GM18868 (cell line): ENCODE data around the gene TC2N.
"Not testable (repeated sequence)": the region's sequence is repeated elsewhere in the genome, so short reads cannot be mapped to it uniquely, and the experiment has no call there.

ENCODE experiments used
- ATAC-seq: cut with Tn5 transposase; IDR thresholded peaks from one replicate; pipeline ENCODE4 v1.9.1; 2021; ENCODE audit warnings: mild to moderate bottlenecking, moderate library complexity; ENCODE audit not compliant: unreplicated experiment

The TC2N gene

DNA sequence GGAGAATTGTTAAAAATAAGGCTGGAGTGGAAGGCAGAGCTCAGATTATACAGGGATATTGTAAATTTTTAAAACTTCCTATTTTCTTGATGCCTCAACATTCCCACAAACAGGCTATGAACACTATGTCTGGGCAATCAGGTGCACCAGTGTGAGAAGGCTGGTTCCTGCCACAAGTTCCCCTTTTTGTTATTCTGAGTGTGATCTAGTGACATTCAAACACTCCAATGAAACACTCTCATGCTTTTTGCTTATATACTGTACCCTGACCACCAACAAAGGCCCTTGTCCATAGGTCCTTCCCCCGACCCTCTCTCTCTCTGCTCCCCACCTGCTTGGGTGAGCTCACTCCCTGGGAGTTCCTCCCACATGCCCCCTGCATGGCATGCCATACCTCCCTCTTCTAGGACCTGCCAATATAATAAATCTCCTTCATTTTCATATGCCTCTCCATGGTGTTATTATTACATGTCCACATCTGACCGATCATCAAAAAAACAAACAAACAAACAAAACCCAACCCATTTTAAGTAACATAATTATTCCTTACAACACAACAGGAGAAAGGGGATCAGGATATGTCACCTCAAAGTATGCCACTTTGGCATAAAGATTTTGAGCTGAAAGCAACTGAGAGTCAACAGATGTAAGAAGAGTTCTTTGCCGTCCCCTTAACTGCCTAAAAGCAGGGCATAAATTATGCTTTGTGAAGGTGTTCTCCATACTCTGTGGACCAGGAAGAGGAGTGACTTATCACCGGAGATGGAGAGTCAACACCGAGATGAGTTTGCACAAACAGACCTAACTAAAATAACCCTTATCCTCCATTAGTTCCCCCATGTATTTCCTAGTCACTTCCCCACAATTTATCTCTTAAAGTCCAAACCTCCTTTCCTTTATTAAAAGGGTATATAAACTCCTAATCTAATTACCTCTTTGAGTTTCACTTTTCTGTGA lies 92.9 kb downstream of the TC2N start:
- ATAC-seq: peak; percentile 74

DNA sequence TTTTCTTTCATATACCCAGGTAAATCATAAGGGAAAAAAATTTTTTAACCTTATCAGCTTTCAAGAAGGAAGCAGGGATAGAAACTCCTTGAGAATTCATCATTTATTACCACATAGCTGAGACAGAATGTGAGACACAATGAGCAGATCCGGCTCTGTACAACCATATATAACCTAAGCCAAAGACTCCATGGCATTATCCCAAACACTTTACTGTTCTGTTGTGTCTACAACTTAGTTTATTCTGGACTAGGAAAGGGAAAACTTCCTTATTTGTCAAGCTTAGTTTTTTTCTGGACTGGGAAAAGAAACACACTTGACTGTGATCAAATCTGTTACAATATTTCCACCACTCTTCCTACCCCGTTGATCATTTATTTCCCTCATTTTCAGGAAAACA lies 97.2 kb downstream of the TC2N start:
- ATAC-seq: no peak

DNA sequence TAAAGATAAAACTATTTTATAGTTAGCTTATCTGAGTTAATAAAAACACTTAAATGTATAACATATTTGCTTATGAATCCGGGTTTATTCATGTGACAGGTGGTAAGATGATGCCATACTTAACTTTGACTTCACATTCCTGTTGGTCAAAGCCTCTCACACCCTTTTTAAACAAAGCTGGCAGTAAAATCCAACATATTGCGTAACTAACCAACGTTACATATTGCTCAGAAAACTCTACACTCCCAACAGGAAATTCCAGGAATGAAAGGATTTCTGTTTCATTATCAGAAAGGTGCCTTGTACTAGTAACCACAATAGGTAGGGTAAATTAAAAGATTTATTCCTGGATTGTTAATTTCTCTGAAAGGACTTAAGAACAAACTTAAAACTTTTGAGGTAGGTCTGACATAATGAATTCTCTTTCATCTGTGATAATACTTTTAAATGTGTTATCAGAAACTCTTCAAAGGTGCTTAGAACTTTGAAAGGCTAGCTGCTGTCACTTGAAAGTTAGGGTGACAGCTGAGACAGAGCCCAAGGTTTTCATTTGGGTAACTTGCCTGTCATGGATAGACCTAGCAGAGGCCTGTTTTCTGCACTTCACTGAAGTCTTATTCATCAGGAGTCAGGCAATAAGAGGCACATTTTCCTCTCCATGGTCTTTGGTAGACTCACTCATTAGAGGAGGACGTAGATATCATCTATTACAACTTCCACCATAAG lies 111.6 kb downstream of the TC2N start:
- ATAC-seq: no peak

DNA sequence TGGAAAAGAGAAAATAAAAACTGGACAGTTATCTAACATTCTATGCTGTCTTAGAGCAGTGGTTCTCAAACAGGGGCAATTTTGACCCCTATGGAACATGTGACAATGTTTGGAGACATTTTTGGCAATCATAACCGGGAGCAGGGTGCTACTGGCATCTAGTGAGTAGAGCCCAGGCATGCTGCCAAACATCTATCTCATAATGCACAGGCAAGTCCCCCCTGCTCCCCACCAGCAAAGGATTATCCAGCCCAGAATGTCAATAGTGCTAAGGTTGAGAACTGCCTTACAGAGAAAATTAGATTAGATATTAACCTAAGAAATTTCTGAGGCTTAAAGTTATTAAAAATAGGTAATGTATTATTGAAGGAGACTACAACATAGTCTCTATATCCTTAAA lies 112.5 kb downstream of the TC2N start:
- ATAC-seq: no peak

DNA sequence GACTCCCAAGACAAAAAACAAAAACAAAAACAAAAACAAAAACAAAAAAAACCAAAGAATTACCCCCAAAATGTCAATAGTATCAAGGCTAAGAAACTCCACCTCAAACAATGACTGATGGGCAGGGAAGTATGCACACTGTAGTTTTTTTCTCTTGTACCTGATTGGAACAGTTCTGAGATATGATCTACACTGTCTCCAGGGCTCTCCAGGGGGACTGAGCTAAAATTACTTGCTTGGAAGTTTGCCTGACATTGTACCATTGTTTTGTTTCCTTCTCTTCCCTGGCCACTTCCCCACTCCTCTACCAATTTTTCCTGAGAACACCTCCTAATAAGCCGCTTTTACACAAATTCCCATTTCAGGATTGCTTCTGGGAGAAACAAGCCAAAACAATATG lies 113.2 kb downstream of the TC2N start:
- no peak for ATAC-seq

DNA sequence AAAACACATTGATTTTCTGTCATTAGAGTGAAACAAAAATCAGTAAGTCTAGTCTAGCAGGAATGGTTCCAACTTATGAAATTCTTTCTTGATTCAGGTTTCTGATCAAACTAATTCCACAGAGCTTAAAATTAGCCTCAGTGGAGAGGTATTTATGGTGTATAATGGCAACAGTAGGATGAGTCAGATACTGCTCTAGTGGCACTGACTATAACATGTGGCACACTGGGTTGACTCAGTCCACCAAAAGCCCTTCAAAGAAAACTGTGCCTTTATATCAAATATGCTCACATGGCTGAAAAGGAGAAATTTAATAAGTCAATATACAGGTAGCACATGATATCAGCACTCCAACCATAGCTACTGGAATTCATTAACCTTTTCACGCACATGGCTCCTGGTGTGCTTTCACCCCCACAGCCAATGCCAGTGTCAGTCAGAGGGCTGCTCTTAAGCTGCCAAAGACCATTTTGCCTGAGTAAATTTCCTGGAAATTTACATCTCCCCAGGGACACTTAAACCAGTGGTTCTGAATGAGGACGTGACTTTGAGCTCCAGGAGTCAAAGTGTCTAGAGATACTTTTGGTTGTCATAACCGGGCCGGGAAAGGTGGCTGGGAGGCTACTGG lies 113.7 kb downstream of the TC2N start:
- ATAC-seq: no peak

DNA sequence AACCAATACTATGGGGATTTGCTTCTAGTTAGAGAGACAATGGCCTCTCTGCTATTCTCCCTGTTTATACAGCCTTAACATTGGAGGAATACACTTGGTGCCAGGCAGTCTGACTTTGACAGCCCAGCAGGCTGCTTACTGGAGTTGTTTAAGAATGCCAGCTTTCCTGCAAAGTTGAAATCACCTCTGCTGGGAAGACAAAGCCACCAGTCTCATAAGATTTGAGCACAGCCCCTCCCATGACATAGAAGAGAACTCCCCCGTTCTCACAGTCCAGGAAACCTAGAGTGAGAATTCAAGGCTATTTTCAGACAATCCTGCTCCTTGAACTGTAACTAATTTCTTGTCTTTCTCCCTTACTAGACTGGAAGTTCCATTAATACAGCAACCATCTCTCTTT lies 114.4 kb downstream of the TC2N start:
- no peak for ATAC-seq

DNA sequence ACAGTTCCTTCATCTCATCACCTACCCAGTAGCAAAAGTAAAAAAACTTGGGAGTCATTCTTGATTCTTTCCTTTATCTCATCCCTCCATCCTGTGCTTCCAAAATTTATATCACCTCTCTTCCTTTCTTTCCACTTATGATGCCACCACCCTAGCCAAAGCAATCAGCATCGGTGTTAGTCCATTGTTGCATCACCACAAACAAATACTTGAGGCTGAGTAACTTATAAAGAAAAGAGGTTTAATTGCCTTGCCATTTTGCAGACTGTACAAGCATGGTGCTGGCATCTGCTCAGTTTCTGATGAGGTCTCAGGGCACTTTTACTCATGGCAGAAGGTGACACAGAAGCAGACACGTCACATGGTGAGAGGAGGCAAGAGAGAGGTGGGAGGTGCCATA lies 115.6 kb downstream of the TC2N start:
- ATAC-seq: no peak

DNA sequence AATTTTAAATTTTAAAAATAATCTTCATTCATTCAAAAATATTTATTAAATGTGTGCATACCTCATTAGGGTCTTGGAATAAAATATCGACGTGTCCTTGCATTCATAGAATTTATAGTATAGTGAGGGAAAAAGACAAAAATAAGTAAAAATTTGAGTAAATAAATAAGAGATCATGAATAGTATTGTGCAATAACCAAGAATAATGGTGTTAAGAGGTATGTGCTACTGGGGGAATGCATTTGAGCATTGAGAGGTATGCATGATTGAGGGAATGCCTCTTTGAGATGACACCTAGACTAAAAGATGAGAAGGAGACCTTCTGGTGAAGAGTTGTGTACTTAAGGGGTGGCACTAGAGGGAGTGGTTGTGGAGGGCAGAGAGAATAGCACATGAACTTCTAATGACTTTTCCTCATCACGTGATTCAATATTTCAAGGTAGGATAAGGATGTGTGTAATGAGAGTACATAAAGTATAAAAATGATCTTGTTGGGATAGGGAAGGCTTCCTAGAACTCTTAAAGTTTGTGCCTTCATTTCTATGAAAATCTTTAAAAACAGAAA lies 116.6 kb downstream of the TC2N start:
- ATAC-seq: no peak

DNA sequence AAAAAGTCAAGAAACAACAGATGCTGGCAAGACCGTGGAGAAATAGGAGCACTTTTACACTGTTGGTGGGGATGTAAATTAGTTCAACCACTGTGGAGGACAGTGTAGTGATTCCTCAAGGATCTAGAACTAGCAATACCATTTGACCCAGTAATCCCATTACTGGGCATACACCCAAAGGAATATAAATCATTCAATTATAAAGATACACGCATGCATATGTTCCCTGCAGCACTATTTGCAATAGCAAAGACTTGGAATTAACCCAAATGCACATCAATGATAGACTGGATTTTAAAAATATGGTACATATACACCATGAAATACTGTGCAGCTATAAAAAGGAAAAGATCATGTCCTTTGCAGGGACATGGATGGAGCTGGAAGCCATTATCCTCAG lies 117.5 kb downstream of the TC2N start:
- ATAC-seq: no peak

DNA sequence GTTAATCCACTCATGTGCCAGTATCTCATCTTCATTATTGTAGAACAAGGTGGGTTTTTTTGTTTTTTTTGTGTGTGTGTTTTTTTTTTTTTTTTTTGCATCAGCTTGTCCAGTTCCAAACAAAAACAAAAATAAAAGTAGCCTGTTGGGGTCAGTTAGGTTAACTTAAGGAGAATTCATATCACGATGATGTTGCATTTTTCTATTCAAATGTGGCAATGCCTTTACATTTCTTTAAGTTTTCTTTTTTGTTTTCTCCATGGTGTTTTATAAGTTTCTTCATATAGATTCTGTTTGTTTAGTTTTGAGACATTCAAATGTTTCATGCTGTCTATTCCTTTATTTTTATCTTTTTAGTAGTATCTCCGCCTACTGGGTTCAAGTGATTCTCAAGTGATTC lies 119.3 kb downstream of the TC2N start:
- ATAC-seq: no peak

DNA sequence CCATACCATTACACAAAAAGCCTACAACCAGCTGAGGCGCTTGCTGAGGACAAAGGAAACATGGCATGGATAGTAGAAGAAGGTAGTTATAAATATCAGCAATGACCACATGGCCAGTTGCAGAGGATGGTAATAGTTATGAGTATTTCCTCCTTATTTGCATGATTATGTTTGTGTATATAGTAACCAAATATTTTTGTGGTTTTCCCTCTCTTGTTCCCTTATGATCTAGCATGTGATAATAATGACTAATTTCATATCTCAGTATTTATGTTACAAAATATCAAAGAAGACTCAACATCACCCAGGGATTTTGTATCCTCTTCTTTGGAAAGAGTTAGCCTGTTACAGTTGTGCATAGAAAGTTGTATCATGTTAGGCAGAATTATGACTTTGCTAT lies 122.0 kb downstream of the TC2N start:
- ATAC-seq: no peak

DNA sequence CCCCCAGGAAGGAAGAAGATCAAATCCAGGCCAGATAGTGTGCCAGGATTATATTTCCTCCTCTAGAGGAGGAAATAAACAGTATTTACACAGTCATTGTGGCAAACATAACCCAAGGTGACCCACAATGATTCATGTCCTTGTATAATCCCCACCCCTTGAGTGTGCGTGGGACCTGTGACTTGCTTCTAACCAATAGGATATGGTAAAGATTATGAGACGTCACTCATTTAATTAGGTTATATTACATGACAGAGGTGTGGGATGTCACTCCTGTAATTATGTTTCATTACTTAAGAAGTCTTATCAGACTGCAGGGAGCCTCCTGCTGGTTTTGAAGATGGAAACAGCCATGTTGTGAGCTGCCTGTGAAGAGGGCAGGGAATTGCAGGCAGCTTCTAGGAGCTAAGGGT lies 123.3 kb downstream of the TC2N start:
- no peak for ATAC-seq

DNA sequence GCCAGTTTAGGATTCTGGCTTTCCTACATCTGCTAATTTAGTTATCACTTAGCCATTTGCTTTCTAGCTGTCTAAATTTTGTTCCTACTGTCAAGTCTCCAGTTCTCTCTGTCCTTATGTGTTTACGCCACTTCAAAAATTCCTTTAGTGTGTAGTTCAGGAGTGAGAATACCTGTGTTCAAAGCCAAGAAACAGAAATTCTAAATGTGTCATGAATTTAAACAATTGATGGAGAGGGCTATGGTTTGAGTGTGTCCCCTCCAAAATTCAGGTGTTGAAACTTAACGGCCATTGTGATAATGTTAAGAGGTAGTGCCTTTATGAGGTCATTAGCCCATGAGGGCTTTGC lies 124.1 kb downstream of the TC2N start:
- ATAC-seq: no peak

DNA sequence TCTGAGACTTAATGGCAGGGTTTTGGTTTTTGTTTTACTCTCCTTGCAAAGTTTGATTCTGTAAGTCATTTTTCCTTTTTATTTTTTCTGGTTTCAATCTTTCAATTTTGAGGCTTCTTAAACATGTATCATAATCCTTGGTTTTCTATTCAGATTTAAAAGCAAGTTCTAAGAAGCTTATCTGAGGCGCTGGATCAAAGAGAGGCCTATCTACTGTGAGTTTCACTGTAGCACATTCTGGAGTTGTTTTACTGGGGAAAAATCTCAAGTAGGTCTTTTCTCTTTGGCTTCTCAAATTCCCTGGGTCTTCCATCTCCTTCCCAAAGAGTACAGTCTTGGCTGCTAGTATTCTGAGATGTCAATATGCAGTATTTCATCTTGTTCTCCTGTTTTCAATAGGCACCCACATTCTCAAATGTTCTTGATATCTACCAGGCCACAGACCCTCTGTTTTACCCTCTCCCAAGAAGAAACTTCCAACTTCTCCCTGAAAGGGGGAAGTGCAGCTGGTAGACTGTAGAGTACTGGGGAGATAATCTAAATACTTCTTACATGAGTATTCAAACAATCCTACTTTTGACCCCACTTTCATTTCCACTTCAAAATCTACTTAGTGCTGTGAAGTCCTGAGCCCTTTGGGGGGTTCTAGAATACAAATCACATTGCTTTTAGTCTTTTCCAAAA lies 124.6 kb downstream of the TC2N start:
- no peak for ATAC-seq

DNA sequence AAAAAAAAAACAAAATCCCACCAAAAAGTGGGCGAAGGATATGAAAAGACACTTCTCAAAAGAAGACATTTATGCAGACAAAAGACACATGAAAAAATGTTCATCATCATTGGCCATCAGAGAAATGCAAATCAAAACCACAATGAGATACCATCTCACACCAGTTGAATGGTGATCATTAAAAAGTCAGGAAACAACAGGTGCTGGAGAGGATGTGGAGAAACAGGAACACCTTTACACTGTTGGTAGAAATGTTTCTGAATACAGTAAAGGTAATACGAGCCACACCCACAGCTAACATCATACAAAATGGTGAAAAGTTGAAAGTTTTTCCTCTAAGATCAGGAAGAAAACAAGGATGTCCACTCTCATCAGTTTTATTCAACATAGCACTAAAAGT lies 127.5 kb downstream of the TC2N start:
- not testable (repeated sequence) for ATAC-seq

DNA sequence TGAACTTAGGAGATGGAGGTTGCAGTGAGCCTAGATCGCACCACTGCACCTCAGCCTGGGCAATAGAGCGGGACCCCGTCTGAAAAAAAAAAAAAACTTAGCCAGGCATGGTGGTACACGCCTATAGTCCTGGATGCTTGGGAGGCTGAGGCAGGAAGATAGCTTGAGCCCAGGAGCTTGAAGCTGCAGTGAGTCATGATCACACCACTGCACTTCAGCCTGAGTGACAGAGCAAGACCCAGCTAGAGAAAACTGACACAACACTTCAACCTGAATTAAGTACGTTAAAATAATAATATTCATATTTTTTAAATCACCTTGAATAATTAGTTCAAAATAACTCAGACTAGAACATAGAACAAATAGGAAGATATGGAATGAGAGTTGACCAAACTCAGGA lies 129.7 kb downstream of the TC2N start:
- ATAC-seq: no peak

DNA sequence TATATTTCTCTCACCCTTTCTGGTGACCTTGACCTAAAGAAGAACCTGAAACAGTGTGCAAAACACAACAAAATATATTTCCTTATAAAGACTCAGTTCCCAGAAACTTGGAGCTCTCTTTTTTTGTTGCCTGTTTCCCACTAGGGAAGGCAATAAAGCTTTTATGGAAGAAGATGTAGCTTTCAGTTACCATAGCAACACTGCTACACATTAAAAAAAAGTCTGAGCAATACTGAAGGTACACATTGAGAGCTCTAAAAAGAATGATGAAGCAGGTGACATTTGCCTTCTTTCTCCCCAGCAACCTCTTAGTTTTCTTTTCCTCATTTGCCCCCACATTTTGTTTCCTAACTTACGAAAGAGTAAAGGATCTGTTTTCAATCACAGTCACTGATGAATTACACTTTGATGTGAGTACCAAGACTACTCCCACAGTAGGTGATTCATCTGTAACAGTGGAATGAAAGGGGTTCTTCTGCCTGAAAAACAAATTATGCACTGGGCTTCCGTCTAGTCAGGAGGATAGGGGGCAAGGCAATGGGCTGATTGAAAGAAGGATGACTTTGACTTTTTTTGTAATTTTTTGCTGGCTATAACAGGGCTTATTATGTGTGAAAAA lies 134.4 kb downstream of the TC2N start:
- no peak for ATAC-seq

DNA sequence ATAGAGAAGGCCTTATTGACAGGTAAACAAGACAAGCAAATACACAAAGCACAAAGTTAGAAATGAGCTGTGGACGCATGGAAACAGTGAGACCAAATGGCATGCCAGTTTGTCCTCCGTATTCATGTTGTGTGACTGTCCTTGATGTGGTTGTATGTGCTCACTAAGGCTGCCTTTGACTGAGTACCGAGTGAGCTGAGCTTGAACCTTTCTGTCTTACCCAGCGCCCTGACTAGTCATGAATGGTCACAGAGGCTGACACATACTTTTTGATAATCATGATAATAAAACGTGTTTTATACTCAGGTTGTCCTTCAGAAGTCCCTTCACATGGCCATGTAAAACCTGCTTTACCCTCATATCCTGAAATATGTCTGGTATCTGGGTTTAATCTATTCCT lies 134.9 kb downstream of the TC2N start:
- ATAC-seq: no peak

DNA sequence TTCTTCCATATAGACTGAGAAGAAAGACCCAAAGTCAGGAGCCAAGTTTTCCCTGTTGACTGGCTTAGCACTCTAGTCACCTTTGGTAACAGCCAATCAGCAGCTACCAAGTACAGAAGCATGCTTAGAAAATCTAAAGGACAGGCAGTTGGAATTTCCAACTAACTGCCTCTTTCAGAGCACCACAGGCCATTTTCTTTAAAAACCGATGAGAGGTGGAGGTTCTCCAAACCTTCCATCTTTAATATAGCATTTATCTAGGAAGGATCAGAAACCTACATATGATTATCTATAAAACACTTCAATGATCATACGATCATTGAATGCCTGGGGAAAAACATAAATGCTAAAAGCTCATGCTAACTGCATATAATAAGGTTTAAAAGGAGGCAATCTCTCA lies 135.3 kb downstream of the TC2N start, which contains the start of gene CATSPERB:
Gene CATSPERB (minus strand): TSS at position 101 of the 400 bp plus-strand sequence. CDS start 2,607 bp downstream, outside the sequence.
- no peak for ATAC-seq
